Lung (tissue), 12 donors: ENCODE data around the gene NPHP4. TPM values are rescaled to one million over a fixed set of nuclear protein-coding genes. Genes with fewer than 3 reads are reported as not detected.

Experiments used
- ATAC-seq: fragments of 200-7000 bp; cut with Tn5 transposase; one replicate; pipeline ENCODE4 v1.9.1; 2020; ENCODE audit warnings: moderate number of reproducible peaks; ENCODE audit not compliant: insufficient read depth, low FRiP score
- DNase-seq, 3 donors: peaks; one replicate each; pipeline ENCODE4 v3.0.0-alpha.2; 2013 to 2017
- H3K27ac ChIP-seq, 2 donors: one replicate each; pipeline ENCODE4 v1.5.1; 2013; ENCODE audit warnings: mild to moderate bottlenecking in 2 of 2, moderate library complexity in 2 of 2, control low read depth in 1 of 2, inconsistent platforms in 1 of 2, low read depth in 1 of 2, low read length in 1 of 2
- H3K27me3 ChIP-seq, 3 donors: one replicate each; pipeline ENCODE4 v1.5.1; 2013; ENCODE audit warnings: low read length in 2 of 3; ENCODE audit not compliant: control insufficient read depth in 3 of 3, insufficient read depth in 3 of 3
- H3K36me3 ChIP-seq, 4 donors: one replicate each; pipeline ENCODE4 v1.5.1; 2013; ENCODE audit warnings: low read length in 4 of 4, mild to moderate bottlenecking in 1 of 4, moderate library complexity in 1 of 4; ENCODE audit not compliant: control insufficient read depth in 4 of 4, insufficient read depth in 4 of 4
- H3K4me1 ChIP-seq, 5 donors: one replicate each; pipeline ENCODE4 v1.5.1; 2013; ENCODE audit warnings: low read length in 5 of 5, mild to moderate bottlenecking in 2 of 5, moderate library complexity in 1 of 5; ENCODE audit not compliant: control insufficient read depth in 5 of 5, insufficient read depth in 5 of 5
- H3K4me3 ChIP-seq: one replicate; pipeline ENCODE4 v1.5.1; 2013; ENCODE audit warnings: mild to moderate bottlenecking, control low read depth, moderate library complexity
- H3K9ac ChIP-seq, 2 donors: one replicate each; pipeline ENCODE4 v1.5.1; 2013; ENCODE audit warnings: low read length in 2 of 2, control low read depth in 1 of 2; ENCODE audit not compliant: insufficient read depth in 1 of 2
- H3K9me3 ChIP-seq, 4 donors: one replicate each; pipeline ENCODE4 v1.5.1; 2013; ENCODE audit warnings: low read length in 3 of 4, mild to moderate bottlenecking in 1 of 4, moderate library complexity in 1 of 4; ENCODE audit not compliant: control insufficient read depth in 4 of 4, insufficient read depth in 3 of 4
- CTCF ChIP-seq: IDR thresholded peaks from 2 replicates; pipeline ENCODE4 v1.5.1; 2012; ENCODE audit warnings: mild to moderate bottlenecking; ENCODE audit errors: control extremely low read depth, extremely low read depth
- WGBS, 2 donors: extraction: QIAGEN DNeasy Blood & Tissue Kit; methylation state at CpG; one replicate each; pipeline ENCODE4 v1.1.7; 2013; 5-methylcytosine and 5-hydroxymethylcytosine counted together
- polyA plus RNA-seq, 2 donors: library from polyadenylated mRNA; stranded (reverse); fragments of 200-250 nt; gene quantifications; one replicate each; pipeline ENCODE4 v1.2.1, GENCODE V29; 2013
- total RNA-seq, 2 donors: library from RNA; depleted of rRNA in 1 of 2; stranded (reverse); fragments of >200 nt in 1 of 2; gene quantifications; one replicate each; pipeline ENCODE4 v1.2.1, GENCODE V29; 2014 to 2021
- donor health status: control.
- donor health status: control.
- donor health status: Bipolar disorder and iron deficiency.
- donor health status: healthy.
- donor health status: DM: yes; HTN: yes; CAD: no.

NPHP4 gene
- total and polyA plus RNA-seq, 4 donors: 6.0 to 23.3 (median 11.1) TPM

- Histone ChIP-seq H3K9ac (no peak overlapping the region), H3K27me3 (peaks cover 0 to 17% (median 5%) of the 10 kb centered on the region in 3 donors), H3K27ac (no peak overlapping the region), H3K4me1 (no peaks in the 10 kb centered on the region), H3K9me3 (peaks cover 0 to 2% (median 0%) of the 10 kb centered on the region in 4 donors), H3K4me3 (no peak overlapping the region), H3K36me3 (no peaks in the 10 kb centered on the region)
- 79 to 80% methylated on average over 11 of the region's 11 CpGs for WGBS, 2 donors
- ATAC-seq (no peak), DNase-seq (no peak)
- no peak for TF ChIP-seq CTCF
These were observed 152.2 kb downstream of the NPHP4 start for GRCh38 chr1:5839881-5840550.

GRCh38 chr1:5839161-5839880, 152.9 kb downstream of the NPHP4 start:
- ATAC-seq (no peak), DNase-seq (no peak)
- Histone ChIP-seq H3K36me3 (no peaks in the 10 kb centered on the region), H3K9me3 (no peaks in the 10 kb centered on the region), H3K27me3 (peaks cover 0 to 17% (median 5%) of the 10 kb centered on the region in 3 donors), H3K9ac (no peak overlapping the region), H3K27ac (no peak overlapping the region), H3K4me1 (no peaks in the 10 kb centered on the region), H3K4me3 (no peak overlapping the region)
- 75 to 79% methylated on average over 6 of the region's 6 CpGs for WGBS, 2 donors
- TF ChIP-seq CTCF: no peak

- H3K9ac ChIP-seq: no peak overlapping the region
- 69 to 73% methylated on average over 19 of the region's 19 CpGs for WGBS, 2 donors
- no peak overlapping the region for H3K4me3 ChIP-seq
- no peaks in the 10 kb centered on the region for H3K4me1 ChIP-seq
- no peak overlapping the region for H3K27ac ChIP-seq
- no peak for TF ChIP-seq CTCF
- DNase-seq: no peak
- peaks cover 0 to 17% (median 5%) of the 10 kb centered on the region in 3 donors for H3K27me3 ChIP-seq
- peaks cover 0 to 3% (median 0%) of the 10 kb centered on the region in 4 donors for H3K9me3 ChIP-seq
- ATAC-seq: no peak
- no peaks in the 10 kb centered on the region for H3K36me3 ChIP-seq
These were observed 154.1 kb downstream of the NPHP4 start for GRCh38 chr1:5837976-5838653.
